ENCODE results near the gene JMY.

Gene JMY

GRCh38 chr5:79193643-79194042 is 42.3 kb upstream of the JMY start:
- no peak for TF ChIP-seq CTCF (IDR thresholded peaks at IDR 0.05)
- H3K9me3 ChIP-seq, result no peaks in the 10 kb centered on the region
- no peaks in the 10 kb centered on the region for H3K4me1 ChIP-seq
- intact Hi-C loops (cut with DNase I; ENCODE audit: low total_unique reads), result no loop called here
- no peaks in the 10 kb centered on the region for H3K36me3 ChIP-seq
- H3K4me3 ChIP-seq, result no peak overlapping the region
- no peaks in the 10 kb centered on the region for H3K27me3 ChIP-seq
- no peak for DNase-seq
- no peak overlapping the region for H3K27ac ChIP-seq

- H3K27me3 ChIP-seq, result no peaks in the 10 kb centered on the region
- H3K9me3 ChIP-seq, result no peaks in the 10 kb centered on the region
- intact Hi-C loops (cut with DNase I; ENCODE audit: low total_unique reads), result no loop called here
- no peak overlapping the region for H3K4me3 ChIP-seq
- no peak for TF ChIP-seq CTCF (IDR thresholded peaks at IDR 0.05)
- H3K4me1 ChIP-seq, result no peaks in the 10 kb centered on the region
- H3K36me3 ChIP-seq, result no peaks in the 10 kb centered on the region
- DNase-seq, result no peak
- no peak overlapping the region for H3K27ac ChIP-seq
These were observed 35.3 kb upstream of the JMY start for GRCh38 chr5:79200573-79201183.

- intact Hi-C loops (cut with DNase I; ENCODE audit: low total_unique reads), result no loop called here
- no peaks in the 10 kb centered on the region for H3K4me1 ChIP-seq
- no peaks in the 10 kb centered on the region for H3K9me3 ChIP-seq
- no peaks in the 10 kb centered on the region for H3K27me3 ChIP-seq
- H3K27ac ChIP-seq, result no peak overlapping the region
- no peak overlapping the region for H3K4me3 ChIP-seq
- H3K36me3 ChIP-seq, result no peaks in the 10 kb centered on the region
- DNase-seq, result no peak
- TF ChIP-seq CTCF (IDR thresholded peaks at IDR 0.05), result no peak
These were observed 34.7 kb upstream of the JMY start for GRCh38 chr5:79201206-79201605.

DNA sequence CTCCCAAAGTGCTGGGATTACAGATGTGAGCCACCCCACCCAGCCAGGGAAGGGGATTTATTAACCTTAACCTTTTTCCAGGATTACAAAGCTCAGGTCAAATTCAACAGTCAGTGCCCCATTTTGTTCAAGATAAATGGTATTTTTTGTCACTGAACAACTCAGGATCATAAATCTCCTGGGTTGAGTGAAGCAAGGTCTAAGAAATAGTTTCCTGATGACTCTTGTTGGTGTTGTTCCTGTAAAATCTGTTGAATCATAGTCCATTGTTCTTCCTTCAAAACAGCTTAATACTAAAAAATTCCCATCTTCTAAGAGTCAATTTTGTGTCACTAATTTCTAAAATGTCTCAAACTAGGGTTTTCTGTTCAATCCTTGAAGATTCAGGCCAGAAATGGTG is 33.9 kb upstream of the JMY start:
- Histone ChIP-seq H3K36me3 (no peaks in the 10 kb centered on the region), H3K9me3 (no peaks in the 10 kb centered on the region), H3K27me3 (no peaks in the 10 kb centered on the region), H3K27ac (no peak overlapping the region), H3K4me3 (no peak overlapping the region), H3K4me1 (no peaks in the 10 kb centered on the region)
- intact Hi-C loops (cut with DNase I; ENCODE audit: low total_unique reads), result no loop called here
- no peak for TF ChIP-seq CTCF (IDR thresholded peaks at IDR 0.05)
- DNase-seq, result no peak

DNA sequence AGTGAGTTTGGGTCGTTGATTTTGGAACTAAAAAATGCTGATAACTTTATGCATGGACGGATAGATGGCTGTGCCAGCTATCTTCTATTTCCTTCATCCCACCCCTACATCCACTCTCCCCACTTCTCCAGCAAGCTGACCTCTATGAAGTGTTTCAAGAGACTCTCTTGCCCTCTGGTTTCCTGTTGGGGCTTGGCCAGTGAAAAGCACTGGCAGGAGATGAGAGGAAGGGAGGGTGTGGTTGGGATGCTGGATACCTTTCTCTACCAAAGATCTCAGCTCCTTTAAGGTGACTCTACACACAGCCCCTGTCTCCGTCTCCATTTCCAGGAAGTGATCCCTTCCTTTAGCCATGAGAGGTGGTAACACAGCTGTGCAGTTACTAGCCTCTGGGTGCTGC is 30.0 kb upstream of the JMY start:
- no peak for TF ChIP-seq CTCF (IDR thresholded peaks at IDR 0.05)
- intact Hi-C loops (cut with DNase I; ENCODE audit: low total_unique reads), result no loop called here
- H3K4me1 ChIP-seq, result no peaks in the 10 kb centered on the region

GRCh38 chr5:79206541-79206940 is 29.4 kb upstream of the JMY start:
- no peak overlapping the region for H3K27ac ChIP-seq
- H3K9me3 ChIP-seq, result no peaks in the 10 kb centered on the region
- no peaks in the 10 kb centered on the region for H3K36me3 ChIP-seq
- no peak overlapping the region for H3K4me3 ChIP-seq
- TF ChIP-seq CTCF (IDR thresholded peaks at IDR 0.05), result no peak
- H3K27me3 ChIP-seq, result no peaks in the 10 kb centered on the region
- no peaks in the 10 kb centered on the region for H3K4me1 ChIP-seq
- intact Hi-C loops (cut with DNase I; ENCODE audit: low total_unique reads), result no loop called here
- no peak for DNase-seq

More for the DNA sequence above, 30.0 kb upstream of the JMY start:
- no peaks in the 10 kb centered on the region for H3K27me3 ChIP-seq
- H3K36me3 ChIP-seq, result no peaks in the 10 kb centered on the region
- no peak overlapping the region for H3K4me3 ChIP-seq
- H3K27ac ChIP-seq, result no peak overlapping the region
- no peaks in the 10 kb centered on the region for H3K9me3 ChIP-seq
- no peak for DNase-seq

All from tibial artery (tissue), 4 donors.